Measurements from ENCODE around the gene HBEGF.

The HBEGF gene

DNA sequence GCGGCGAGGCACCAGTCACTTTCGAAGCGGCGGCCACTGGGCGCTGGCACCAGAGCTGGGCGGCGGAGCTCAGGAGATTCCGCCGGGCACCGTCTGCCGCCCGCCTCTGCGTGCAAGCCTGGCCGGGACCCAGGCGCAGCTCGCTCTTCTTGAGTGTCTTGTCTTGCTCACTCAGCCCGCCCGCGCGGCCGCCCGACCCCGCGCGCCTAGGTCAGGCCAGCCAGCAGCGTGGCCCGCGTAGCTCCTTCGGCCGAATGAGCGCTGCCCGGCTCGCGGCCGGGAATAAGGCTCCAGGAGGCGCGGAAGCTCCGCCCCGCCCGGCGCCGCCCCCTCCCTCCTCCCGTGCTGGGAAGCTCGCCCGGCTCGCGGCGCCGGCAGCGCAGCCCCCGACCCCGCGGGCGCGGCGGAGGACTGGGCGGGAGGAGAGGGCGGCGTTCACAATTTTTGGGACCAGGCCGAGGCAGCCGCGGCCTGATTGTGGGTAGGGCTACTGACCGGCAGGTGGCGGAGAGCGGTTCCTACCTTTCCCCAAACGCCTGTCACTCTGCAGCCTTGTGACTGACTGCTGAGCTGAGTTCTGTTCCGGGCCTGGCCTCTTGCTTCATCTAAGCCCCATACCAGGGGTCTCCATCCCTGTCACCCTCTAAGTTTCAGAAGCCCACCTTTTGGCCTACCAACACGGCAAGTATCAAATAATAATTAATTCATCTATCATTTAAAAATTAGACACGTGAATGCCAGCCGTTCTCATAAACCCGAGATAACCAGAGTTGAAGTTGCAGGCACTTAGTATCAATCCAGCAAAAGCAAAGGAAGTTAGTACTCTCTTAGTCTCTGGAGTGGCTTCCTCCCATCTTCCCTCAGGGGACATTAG is at the start of gene HBEGF:
Gene HBEGF (minus strand): TSS at position 256 of the 874 bp plus-strand sequence. CDS start 275 bp downstream, outside the sequence.
- DNase-seq (ENCODE audit: low read depth in 2 of 2), result peak; percentile 21 to 24

DNA sequence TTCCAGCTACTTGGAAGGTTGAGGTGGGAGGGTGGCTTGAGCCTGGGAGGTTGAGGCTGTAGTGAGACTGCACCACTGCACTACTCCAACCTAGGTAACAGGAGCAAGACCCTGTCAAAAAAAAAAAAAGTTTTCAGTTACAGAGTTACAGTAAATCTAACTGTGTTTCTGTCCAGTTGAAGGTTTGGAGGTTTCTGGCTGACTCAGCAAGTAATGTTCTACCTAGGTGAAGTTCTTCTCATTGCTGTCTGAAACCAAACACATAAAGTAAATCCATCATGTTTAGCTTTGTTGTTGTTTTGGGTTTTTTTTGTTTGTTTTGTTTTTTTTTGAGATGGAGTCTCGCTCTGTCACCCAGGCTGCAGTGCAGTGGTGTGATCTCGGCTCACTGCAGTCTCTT is 47.3 kb upstream of the HBEGF start:
- no peak for DNase-seq (ENCODE audit: low read depth in 2 of 2)

- DNase-seq (ENCODE audit: low read depth in 2 of 2), result no peak
Observed at GRCh38 chr5:140391732-140392131, 45.3 kb upstream of the HBEGF start.

- no peak for DNase-seq (ENCODE audit: low read depth in 2 of 2)
Observed at GRCh38 chr5:140391312-140391711, 44.9 kb upstream of the HBEGF start.

- DNase-seq (ENCODE audit: low read depth in 2 of 2), result no peak
Observed at GRCh38 chr5:140388052-140388451, 41.6 kb upstream of the HBEGF start.

DNA sequence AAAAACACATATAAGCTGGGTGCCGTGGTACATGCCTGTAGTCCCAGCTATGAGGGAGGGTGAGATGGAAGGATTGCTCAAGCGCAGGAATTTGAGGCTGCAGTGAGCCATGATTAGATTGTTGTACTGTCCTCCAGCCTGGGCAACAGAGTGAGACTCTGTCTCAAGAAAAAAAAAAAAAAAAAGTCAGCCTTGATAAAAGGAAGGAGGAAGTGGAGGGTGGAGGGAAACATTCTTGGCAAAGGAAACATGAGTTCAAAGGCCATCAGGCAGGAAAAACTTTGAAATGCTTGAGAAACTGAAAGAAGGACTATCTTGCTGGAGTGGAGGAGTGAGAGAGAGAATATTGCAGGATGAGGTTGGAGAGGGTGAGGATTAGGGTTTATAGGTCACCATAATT is 36.9 kb upstream of the HBEGF start:
- DNase-seq (ENCODE audit: low read depth in 2 of 2), result no peak

- no peak for DNase-seq (ENCODE audit: low read depth in 2 of 2)
Observed at GRCh38 chr5:140382866-140383265, 36.5 kb upstream of the HBEGF start.

DNA sequence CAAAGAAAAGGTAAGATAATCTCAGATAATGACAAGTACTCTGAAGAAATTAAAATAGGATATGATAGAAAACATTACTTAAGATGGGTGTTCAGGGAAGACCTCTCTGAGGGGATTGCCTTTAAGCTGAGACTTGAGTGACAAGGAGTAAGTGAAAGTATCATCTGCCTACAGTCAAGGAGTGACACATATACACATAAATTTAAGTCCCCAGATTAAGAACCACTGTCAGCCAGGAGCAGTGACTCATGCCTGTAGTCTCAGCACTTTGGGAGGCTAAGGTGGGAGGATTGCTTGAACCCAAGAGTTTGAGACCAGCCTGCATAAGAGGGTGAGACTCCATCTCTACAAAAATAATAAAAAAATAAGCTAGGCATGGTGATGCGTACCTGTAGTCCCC is 35.6 kb upstream of the HBEGF start:
- DNase-seq (ENCODE audit: low read depth in 2 of 2), result no peak

GRCh38 chr5:140381351-140381750 is 34.9 kb upstream of the HBEGF start:
- DNase-seq (ENCODE audit: low read depth in 2 of 2), result no peak

- DNase-seq (ENCODE audit: low read depth in 2 of 2), result peak; percentile 12 to 19
Observed at GRCh38 chr5:140372971-140373487, 26.6 kb upstream of the HBEGF start.

DNA sequence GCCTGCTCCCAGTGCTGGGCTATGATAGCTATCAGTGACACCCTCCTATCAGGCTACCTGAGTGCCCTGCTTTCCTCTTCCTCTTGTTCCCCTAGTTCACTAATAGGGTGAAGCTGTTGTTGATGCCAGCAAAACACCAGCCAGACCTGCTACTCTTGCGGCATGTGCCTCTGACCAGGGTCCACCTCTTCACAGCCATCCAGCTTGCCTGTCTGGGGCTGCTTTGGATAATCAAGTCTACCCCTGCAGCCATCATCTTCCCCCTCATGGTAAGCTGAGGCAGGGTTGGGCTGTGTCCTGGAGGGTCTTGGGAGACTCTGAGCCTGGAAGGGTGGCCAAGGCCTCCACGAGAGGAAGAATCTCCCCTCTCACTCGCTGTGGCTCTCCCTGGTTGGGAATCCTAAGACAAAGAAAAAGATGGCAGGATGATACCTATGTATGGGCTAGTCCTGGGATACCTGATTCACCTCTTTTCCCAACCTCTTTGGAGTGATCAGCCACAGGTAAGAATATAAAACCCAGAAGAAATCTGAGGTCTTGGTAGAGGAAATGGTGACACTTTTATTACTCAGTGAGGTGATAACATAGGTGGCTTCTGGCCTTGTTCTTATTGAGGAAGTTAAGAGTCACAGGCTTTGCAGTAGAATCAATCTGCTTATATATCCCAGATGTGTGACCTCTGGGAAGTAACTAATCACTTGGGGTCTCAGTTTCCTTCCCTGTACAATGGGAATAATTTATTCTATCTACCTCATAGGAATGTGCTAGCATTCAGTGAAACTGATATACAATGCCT is 25.2 kb upstream of the HBEGF start:
- no peak for DNase-seq (ENCODE audit: low read depth in 2 of 2)

- DNase-seq (ENCODE audit: low read depth in 2 of 2), result no peak
Observed at GRCh38 chr5:140367256-140368013, 21.0 kb upstream of the HBEGF start.

DNA sequence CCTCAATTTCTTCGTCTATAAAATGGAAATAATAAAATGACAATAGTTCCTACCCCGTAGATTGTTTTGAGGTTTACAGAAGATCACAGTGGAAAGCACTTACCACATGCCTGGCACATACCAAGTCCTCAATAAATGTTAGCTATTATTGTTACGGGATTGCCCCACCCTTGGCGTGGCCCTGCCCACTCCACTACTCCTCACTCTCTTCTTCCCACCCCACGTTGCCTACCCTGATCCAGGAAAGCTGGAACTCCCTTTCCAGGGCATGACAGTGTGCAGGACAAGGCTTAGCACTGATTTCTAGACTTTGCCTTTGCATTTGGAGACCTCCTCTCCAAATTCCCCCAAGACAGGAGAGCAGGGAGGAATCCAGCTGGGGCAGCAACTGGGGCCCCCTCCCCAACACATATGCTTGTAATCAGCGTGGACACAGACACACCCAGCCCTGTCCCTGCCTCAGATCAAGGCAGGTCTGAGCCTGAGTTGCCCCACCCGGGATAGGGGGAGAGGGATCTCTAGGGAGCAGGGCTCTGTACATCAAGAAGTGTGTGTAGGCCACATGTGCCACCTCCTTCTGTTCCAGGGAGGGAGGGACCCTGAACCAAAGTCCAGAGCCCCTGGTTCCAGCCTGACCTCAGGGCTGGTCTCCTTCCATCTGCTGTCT is 20.3 kb upstream of the HBEGF start:
- DNase-seq (ENCODE audit: low read depth in 2 of 2), result no peak

GRCh38 chr5:140365941-140366340 is 19.5 kb upstream of the HBEGF start:
- no peak for DNase-seq (ENCODE audit: low read depth in 2 of 2)

DNA sequence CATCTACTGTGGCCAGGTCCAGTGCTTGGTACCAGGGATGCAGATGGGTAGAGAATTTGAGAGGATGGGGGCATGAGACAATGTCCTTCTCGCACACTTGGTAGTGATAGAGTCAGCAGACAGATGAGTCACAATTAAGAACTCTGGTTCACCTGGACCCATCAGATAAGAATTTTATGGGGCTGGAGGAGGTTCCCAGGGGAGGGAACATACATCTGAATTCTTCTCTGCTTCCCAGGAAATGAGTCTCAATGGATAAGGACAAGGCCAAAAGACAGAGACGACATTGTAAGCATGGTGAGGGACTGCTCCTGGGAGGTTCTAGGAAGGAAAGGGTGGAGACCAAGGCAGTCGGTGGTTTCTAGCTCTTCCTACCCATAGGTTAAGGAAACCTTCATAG is 18.9 kb upstream of the HBEGF start:
- no peak for DNase-seq (ENCODE audit: low read depth in 2 of 2)

- DNase-seq (ENCODE audit: low read depth in 2 of 2), result no peak
Observed at GRCh38 chr5:140364472-140364765, 18.0 kb upstream of the HBEGF start.

DNA sequence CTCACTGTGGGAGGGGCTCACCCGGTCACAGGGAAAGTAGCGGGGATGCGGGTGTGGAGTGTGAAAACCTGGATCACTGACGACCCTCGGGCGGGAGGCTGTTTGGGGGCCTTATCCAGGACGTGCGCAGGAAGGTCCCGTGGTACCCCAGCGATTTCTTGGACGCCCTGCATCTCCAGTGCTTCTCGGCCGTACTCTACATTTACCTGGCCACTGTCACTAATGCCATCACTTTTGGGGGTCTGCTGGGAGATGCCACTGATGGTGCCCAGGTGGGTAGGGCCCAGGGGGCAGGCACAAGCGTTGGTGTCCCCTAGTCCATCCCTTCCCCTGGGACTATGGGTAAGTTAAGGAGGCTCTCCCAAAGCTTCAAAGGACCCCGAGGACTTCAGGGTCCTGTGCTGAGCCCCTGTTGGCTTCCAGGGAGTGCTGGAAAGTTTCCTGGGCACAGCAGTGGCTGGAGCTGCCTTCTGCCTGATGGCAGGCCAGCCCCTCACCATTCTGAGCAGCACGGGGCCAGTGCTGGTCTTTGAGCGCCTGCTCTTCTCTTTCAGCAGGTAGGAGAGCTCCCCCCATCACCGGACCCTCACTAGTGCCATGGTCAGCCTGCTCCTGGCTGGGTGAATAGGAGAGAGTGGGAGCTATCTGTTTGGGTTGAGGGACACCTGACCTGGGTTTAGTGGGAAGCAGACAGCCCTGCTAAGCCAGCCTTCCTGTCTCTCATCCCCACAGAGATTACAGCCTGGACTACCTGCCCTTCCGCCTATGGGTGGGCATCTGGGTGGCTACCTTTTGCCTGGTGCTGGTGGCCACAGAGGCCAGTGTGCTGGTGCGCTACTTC is 17.4 kb upstream of the HBEGF start:
- DNase-seq (ENCODE audit: low read depth in 2 of 2), result no peak

- DNase-seq (ENCODE audit: low read depth in 2 of 2), result peak; percentile 72 to 75
Observed at GRCh38 chr5:140362875-140363630, 16.6 kb upstream of the HBEGF start.

DNA sequence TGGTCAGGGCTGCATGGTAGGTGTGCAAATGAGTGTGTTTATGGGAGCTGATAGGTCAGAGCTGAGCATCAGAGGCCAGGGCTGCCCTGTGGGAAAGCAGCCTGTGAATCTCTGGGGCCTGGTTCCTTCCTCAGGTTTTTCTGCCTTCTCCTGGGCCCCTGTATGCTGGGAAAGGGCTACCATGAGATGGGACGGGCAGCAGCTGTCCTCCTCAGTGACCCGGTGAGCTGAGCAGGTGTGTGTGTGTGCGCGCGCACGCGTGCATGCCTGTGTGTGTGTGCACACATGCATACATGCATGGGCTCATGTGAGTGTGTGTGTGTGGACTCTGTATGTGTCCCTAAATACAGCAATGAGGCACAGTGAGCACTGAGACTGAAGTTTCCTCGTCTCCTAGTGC is 15.9 kb upstream of the HBEGF start:
- DNase-seq (ENCODE audit: low read depth in 2 of 2), result no peak

GRCh38 chr5:140361901-140362300 is 15.5 kb upstream of the HBEGF start:
- no peak for DNase-seq (ENCODE audit: low read depth in 2 of 2)
